Activated naive CD8-positive, alpha-beta T cell treated with anti-CD3 and anti-CD28 coated beads, Interleukin-2, amount 10 ng/mL, durations not matched to agents 7 days and 5 days (primary cell): Measurements from ENCODE around the gene NUDT7. TPM values are rescaled to one million over a fixed set of nuclear protein-coding genes. Genes with fewer than 3 reads are reported as not detected.

ENCODE experiments used
- ATAC-seq: fragments of 150-1000 bp; cut with Tn5 transposase; one replicate; pipeline ENCODE4 v1.10.0; 2021; ENCODE audit warnings: low read depth, moderate library complexity
- POLR2A ChIA-PET: fragments of 350-600 bp; sonication (Branson Sonifier 250); formaldehyde crosslinking; loops from one replicate; lab custom pipeline; 2021; ENCODE audit warnings: antibody characterized with exemption; lab: Charles Lee
- DNase-seq: peaks from one replicate; pipeline ENCODE4 v3.0.0; 2021
- H3K27ac Mint-ChIP-seq: one replicate; pipeline ENCODE4 v1.8.0; 2022; ENCODE audit warnings: mild to moderate bottlenecking, mixed read lengths
- H3K27me3 Mint-ChIP-seq: one replicate; pipeline ENCODE4 v1.8.0; 2022; ENCODE audit warnings: mild to moderate bottlenecking, moderate library complexity, mixed read lengths
- H3K36me3 Mint-ChIP-seq: one replicate; pipeline ENCODE4 v1.8.0; 2021; ENCODE audit warnings: mild to moderate bottlenecking, mixed read lengths
- H3K4me1 Mint-ChIP-seq: one replicate; pipeline ENCODE4 v1.8.0; 2021; ENCODE audit warnings: mixed read lengths
- H3K4me3 Mint-ChIP-seq: one replicate; pipeline ENCODE4 v1.8.0; 2022; ENCODE audit warnings: mild to moderate bottlenecking, moderate library complexity, mixed read lengths
- H3K9me3 Mint-ChIP-seq: one replicate; pipeline ENCODE4 v1.8.0; 2021; ENCODE audit warnings: mixed read lengths
- total RNA-seq, 2 experiments: library from RNA; stranded (reverse); gene quantifications; one replicate each; pipeline ENCODE4 v1.2.3, GENCODE V29; 2021

Gene NUDT7
- total RNA-seq, 2 experiments from 2014 or later, result 4.1 to 4.5 TPM

GRCh38 chr16:77775911-77776909 lies 53.9 kb downstream of the NUDT7 start:
- ATAC-seq, result no peak
- Mint-ChIP-seq H3K36me3 (no peaks in the 10 kb centered on the region), H3K4me1 (no peaks in the 10 kb centered on the region), H3K9me3 (no peaks in the 10 kb centered on the region), H3K4me3 (no peak overlapping the region), H3K27me3 (peaks cover 3% of the 10 kb centered on the region), H3K27ac (no peak overlapping the region)
- no peak for DNase-seq
- POLR2A ChIA-PET, result no interaction called here

GRCh38 chr16:77777745-77778144 lies 55.4 kb downstream of the NUDT7 start:
- H3K4me1 Mint-ChIP-seq, result no peaks in the 10 kb centered on the region
- H3K4me3 Mint-ChIP-seq, result no peak overlapping the region
- H3K27ac Mint-ChIP-seq, result no peak overlapping the region
- no peaks in the 10 kb centered on the region for H3K36me3 Mint-ChIP-seq
- ATAC-seq (no peak), DNase-seq (no peak)
- POLR2A ChIA-PET, result no interaction called here
- no peaks in the 10 kb centered on the region for H3K9me3 Mint-ChIP-seq
- peaks cover 3% of the 10 kb centered on the region for H3K27me3 Mint-ChIP-seq

GRCh38 chr16:77780378-77780837 lies 58.1 kb downstream of the NUDT7 start:
- POLR2A ChIA-PET, result no interaction called here
- H3K4me1 Mint-ChIP-seq, result no peaks in the 10 kb centered on the region
- H3K27me3 Mint-ChIP-seq, result peaks cover 3% of the 10 kb centered on the region
- H3K36me3 Mint-ChIP-seq, result no peaks in the 10 kb centered on the region
- no peak overlapping the region for H3K27ac Mint-ChIP-seq
- DNase-seq (no peak), ATAC-seq (no peak)
- no peak overlapping the region for H3K4me3 Mint-ChIP-seq
- H3K9me3 Mint-ChIP-seq, result no peaks in the 10 kb centered on the region

- H3K9me3 Mint-ChIP-seq, result no peaks in the 10 kb centered on the region
- H3K36me3 Mint-ChIP-seq, result no peaks in the 10 kb centered on the region
- peaks cover 4% of the 10 kb centered on the region for H3K27me3 Mint-ChIP-seq
- H3K4me3 Mint-ChIP-seq, result no peak overlapping the region
- no peak overlapping the region for H3K27ac Mint-ChIP-seq
- no peaks in the 10 kb centered on the region for H3K4me1 Mint-ChIP-seq
- DNase-seq, result no peak
- POLR2A ChIA-PET, result no interaction called here
- ATAC-seq, result no peak
Measured at GRCh38 chr16:77781091-77781490, 58.8 kb downstream of the NUDT7 start.

GRCh38 chr16:77782694-77783093 lies 60.4 kb downstream of the NUDT7 start:
- no peak for ATAC-seq
- Mint-ChIP-seq H3K27me3 (peaks cover 20% of the 10 kb centered on the region), H3K36me3 (no peaks in the 10 kb centered on the region), H3K4me3 (no peak overlapping the region), H3K4me1 (no peaks in the 10 kb centered on the region), H3K9me3 (no peaks in the 10 kb centered on the region), H3K27ac (no peak overlapping the region)
- POLR2A ChIA-PET, result no interaction called here
- DNase-seq, result no peak

GRCh38 chr16:77784441-77785372 lies 62.4 kb downstream of the NUDT7 start:
- H3K4me3 Mint-ChIP-seq, result no peak overlapping the region
- H3K36me3 Mint-ChIP-seq, result no peaks in the 10 kb centered on the region
- no peak overlapping the region for H3K27ac Mint-ChIP-seq
- ATAC-seq (no peak), DNase-seq (no peak)
- H3K27me3 Mint-ChIP-seq, result peaks cover 33% of the 10 kb centered on the region
- no peaks in the 10 kb centered on the region for H3K9me3 Mint-ChIP-seq
- H3K4me1 Mint-ChIP-seq, result no peaks in the 10 kb centered on the region
- POLR2A ChIA-PET, result no interaction called here

GRCh38 chr16:77785373-77785764 lies 63.1 kb downstream of the NUDT7 start:
- Mint-ChIP-seq H3K4me3 (no peak overlapping the region), H3K36me3 (no peaks in the 10 kb centered on the region), H3K27ac (no peak overlapping the region), H3K4me1 (no peaks in the 10 kb centered on the region), H3K9me3 (no peaks in the 10 kb centered on the region), H3K27me3 (peaks cover 40% of the 10 kb centered on the region)
- DNase-seq (no peak), ATAC-seq (no peak)
- POLR2A ChIA-PET, result no interaction called here

- Mint-ChIP-seq H3K4me1 (no peaks in the 10 kb centered on the region), H3K4me3 (no peak overlapping the region), H3K27me3 (peaks cover 44% of the 10 kb centered on the region), H3K9me3 (no peaks in the 10 kb centered on the region), H3K27ac (no peak overlapping the region), H3K36me3 (no peaks in the 10 kb centered on the region)
- no peak for ATAC-seq
- POLR2A ChIA-PET, result no interaction called here
- no peak for DNase-seq
Measured at GRCh38 chr16:77786186-77786847, 64.0 kb downstream of the NUDT7 start.

GRCh38 chr16:77787452-77787851 lies 65.1 kb downstream of the NUDT7 start:
- H3K27me3 Mint-ChIP-seq, result peaks cover 51% of the 10 kb centered on the region
- no peaks in the 10 kb centered on the region for H3K36me3 Mint-ChIP-seq
- H3K27ac Mint-ChIP-seq, result no peak overlapping the region
- no peaks in the 10 kb centered on the region for H3K4me1 Mint-ChIP-seq
- H3K4me3 Mint-ChIP-seq, result no peak overlapping the region
- POLR2A ChIA-PET, result no interaction called here
- ATAC-seq (no peak), DNase-seq (no peak)
- H3K9me3 Mint-ChIP-seq, result no peaks in the 10 kb centered on the region

- Mint-ChIP-seq H3K4me1 (no peaks in the 10 kb centered on the region), H3K27ac (no peak within 1 kb of the TSS), H3K9me3 (no peaks in the 10 kb centered on the region), H3K36me3 (no peaks in the 10 kb centered on the region), H3K27me3 (peaks cover 51% of the 10 kb centered on the region), H3K4me3 (peak within 1 kb of the TSS; percentile 41)
- DNase-seq (peak; percentile 31), ATAC-seq (no peak)
- POLR2A ChIA-PET, result no interaction called here
Measured at GRCh38 chr16:77788181-77789084, 66.1 kb downstream of the NUDT7 start, which contains the start of gene VAT1L. VAT1L (plus strand) TSS chr16:77788564; CDS start chr16:77788683, 119 bp downstream.

- Mint-ChIP-seq H3K4me3 (no peak overlapping the region), H3K4me1 (no peaks in the 10 kb centered on the region), H3K27me3 (peaks cover 51% of the 10 kb centered on the region), H3K9me3 (no peaks in the 10 kb centered on the region), H3K36me3 (no peaks in the 10 kb centered on the region), H3K27ac (no peak overlapping the region)
- ATAC-seq (no peak), DNase-seq (no peak)
- POLR2A ChIA-PET, result interaction anchor here (0.6 kb wide), 1 partner anchor 761 kb away, joined by 3 read pairs; no protein-coding TSS in a partner anchor
Measured at GRCh38 chr16:77789085-77790008, 67.0 kb downstream of the NUDT7 start.
